HepG2 (cell line): Measurements from ENCODE around the gene TMPRSS15.

Experiments
- CTCF ChIP-seq: sonication (generic); formaldehyde crosslinking; IDR thresholded peaks from 2 replicates; pipeline ENCODE4 v1.5.0; 2020; ENCODE audit warnings: mild to moderate bottlenecking, missing genetic modification reagents, moderate library complexity
- MAX ChIP-seq: IDR thresholded peaks from 2 replicates; pipeline ENCODE4 v1.6.1; 2012; ENCODE audit warnings: inconsistent platforms
- MAZ ChIP-seq, 2 experiments: sonication (generic) in 1 of 2; formaldehyde crosslinking in 1 of 2; IDR thresholded peaks; 2 replicates each; pipeline versions ENCODE4 v1.5.0 to v1.6.1; 2012 to 2020; ENCODE audit warnings: low read depth in 2 of 2, mild to moderate bottlenecking in 2 of 2, borderline replicate concordance in 1 of 2, improper control_type of control experiment in 1 of 2, low read length in 1 of 2, missing genetic modification reagents in 1 of 2, moderate library complexity in 1 of 2
- RXRA ChIP-seq: sonication (generic); formaldehyde crosslinking; IDR thresholded peaks from 2 replicates; pipeline ENCODE4 v1.5.1; 2020; ENCODE audit warnings: missing genetic modification reagents
- SMC3 ChIP-seq: IDR thresholded peaks from 2 replicates; pipeline ENCODE4 v1.6.1; 2011; ENCODE audit warnings: low read length, improper control_type of control experiment
- TF ChIP-seq, protein P1 (sequence below): sonication (generic); formaldehyde crosslinking; IDR thresholded peaks from 2 replicates; pipeline ENCODE4 v1.5.0; 2020; ENCODE audit warnings: missing genetic modification reagents
- TF ChIP-seq, protein P2 (sequence below): sonication (generic); formaldehyde crosslinking; IDR thresholded peaks from 2 replicates; pipeline ENCODE4 v1.4.0; 2020; ENCODE audit warnings: missing genetic modification reagents

DNA sequence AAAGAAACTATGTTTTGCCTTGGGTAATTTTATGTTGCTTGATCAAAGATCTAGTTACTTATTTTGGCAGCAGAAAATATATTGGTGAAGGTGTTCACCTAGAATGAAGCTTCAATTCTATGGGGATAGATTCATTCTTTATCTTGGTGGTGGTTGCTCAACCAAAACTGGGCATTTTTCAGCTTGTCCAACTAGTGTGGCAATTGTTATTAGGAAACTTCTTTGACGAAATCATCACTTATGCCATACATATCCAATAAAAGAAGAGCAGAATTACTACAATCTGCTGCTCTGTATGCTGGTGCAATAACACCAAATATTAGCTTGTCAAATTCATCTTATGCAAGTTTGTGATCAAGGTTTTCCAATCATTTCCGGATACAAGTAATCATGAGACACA, 26.8 kb upstream of the TMPRSS15 start:
- TF ChIP-seq CTCF (CRISPR knock-in tag): no peak
- TF ChIP-seq SMC3: no peak
- no peak for TF ChIP-seq RXRA (CRISPR knock-in tag)
- TF ChIP-seq, protein P1, sequence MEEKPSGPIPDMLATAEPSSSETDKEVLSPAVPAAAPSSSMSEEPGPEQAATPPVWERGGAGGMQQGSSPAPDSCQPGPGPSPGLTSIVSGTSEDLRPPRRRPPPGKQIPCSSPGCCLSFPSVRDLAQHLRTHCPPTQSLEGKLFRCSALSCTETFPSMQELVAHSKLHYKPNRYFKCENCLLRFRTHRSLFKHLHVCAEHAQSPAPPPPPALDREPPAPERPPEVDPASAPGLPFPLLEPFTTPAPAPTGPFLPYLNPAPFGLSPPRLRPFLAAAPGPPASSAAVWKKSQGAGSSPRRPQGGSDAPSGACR: no peak
- TF ChIP-seq, protein P2, sequence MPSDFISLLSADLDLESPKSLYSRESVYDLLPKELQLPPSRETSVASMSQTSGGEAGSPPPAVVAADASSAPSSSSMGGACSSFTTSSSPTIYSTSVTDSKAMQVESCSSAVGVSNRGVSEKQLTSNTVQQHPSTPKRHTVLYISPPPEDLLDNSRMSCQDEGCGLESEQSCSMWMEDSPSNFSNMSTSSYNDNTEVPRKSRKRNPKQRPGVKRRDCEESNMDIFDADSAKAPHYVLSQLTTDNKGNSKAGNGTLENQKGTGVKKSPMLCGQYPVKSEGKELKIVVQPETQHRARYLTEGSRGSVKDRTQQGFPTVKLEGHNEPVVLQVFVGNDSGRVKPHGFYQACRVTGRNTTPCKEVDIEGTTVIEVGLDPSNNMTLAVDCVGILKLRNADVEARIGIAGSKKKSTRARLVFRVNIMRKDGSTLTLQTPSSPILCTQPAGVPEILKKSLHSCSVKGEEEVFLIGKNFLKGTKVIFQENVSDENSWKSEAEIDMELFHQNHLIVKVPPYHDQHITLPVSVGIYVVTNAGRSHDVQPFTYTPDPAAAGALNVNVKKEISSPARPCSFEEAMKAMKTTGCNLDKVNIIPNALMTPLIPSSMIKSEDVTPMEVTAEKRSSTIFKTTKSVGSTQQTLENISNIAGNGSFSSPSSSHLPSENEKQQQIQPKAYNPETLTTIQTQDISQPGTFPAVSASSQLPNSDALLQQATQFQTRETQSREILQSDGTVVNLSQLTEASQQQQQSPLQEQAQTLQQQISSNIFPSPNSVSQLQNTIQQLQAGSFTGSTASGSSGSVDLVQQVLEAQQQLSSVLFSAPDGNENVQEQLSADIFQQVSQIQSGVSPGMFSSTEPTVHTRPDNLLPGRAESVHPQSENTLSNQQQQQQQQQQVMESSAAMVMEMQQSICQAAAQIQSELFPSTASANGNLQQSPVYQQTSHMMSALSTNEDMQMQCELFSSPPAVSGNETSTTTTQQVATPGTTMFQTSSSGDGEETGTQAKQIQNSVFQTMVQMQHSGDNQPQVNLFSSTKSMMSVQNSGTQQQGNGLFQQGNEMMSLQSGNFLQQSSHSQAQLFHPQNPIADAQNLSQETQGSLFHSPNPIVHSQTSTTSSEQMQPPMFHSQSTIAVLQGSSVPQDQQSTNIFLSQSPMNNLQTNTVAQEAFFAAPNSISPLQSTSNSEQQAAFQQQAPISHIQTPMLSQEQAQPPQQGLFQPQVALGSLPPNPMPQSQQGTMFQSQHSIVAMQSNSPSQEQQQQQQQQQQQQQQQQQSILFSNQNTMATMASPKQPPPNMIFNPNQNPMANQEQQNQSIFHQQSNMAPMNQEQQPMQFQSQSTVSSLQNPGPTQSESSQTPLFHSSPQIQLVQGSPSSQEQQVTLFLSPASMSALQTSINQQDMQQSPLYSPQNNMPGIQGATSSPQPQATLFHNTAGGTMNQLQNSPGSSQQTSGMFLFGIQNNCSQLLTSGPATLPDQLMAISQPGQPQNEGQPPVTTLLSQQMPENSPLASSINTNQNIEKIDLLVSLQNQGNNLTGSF: no peak
- TF ChIP-seq MAX: no peak
- no peak for TF ChIP-seq MAZ (IDR thresholded peaks at IDR 0.05; ENCODE audit: borderline replicate concordance, low read depth, low read length)
- TF ChIP-seq MAZ (CRISPR knock-in tag; IDR thresholded peaks at IDR 0.05; ENCODE audit: low read depth): no peak
